HG02973 (cell line): ENCODE measurements around the gene C17orf113.
"Not testable (repeated sequence)": the region's sequence is repeated elsewhere in the genome, so short reads cannot be mapped to it uniquely, and the experiment has no call there.

Experiments used
- ATAC-seq: cut with Tn5 transposase; IDR thresholded peaks from one replicate; pipeline ENCODE4 v1.9.1; 2021; ENCODE audit warnings: moderate library complexity; ENCODE audit not compliant: unreplicated experiment

Gene C17orf113

DNA sequence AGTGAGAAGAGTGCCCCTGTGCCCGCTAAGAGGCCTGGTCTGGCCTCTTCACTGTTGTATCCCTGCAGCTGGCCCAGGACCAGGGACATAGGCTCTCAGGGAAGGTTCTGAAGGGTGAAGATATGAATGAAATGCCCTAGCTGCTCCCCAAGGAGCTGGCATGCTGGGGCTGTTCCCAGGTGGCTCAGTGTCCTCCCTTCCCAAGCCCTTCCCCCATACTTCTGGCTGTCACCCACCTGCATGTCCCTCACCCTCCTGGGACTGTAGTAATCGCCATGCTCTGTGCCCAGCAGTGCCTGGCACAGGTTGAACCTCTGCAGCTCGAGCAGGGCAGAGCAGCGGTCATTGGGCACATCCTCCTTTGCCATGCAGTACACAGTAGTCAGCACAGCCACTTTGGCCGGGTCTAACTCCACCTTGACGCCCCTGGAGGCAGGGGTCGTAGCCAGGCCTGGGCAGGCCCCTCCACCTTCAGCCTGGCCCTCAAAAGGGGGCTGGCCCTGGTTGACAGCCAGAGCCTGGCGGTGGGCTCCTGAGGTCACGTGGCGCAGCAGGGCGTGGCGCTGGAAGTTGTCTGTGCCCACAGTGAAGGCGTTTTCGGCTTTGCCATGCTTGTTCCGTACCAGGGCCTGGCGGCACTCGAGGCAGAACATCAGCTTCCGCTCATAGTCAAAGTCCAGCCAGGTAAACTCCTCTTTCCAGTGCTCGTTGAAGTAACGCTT is 7.6 kb downstream of the C17orf113 start:
- no peak for ATAC-seq

DNA sequence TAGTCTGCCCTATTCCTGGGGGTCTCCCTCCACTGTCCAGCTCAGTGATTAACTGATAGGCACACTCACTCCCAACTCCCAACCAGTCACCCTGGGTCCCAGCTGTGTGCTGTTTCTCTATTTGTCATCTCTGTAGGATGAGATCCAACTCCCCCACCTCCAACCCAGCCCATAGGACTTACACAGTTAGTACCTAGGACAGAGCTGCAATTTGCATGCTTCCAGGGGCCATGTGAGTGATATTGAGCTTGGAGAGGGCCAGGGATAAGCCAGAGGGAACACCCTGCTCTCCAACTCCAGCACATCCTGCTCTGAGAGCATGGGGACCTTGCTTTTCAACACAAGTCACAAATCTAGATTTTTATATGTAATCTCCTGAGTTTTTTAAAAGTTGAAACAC is 8.8 kb downstream of the C17orf113 start:
- no peak for ATAC-seq

DNA sequence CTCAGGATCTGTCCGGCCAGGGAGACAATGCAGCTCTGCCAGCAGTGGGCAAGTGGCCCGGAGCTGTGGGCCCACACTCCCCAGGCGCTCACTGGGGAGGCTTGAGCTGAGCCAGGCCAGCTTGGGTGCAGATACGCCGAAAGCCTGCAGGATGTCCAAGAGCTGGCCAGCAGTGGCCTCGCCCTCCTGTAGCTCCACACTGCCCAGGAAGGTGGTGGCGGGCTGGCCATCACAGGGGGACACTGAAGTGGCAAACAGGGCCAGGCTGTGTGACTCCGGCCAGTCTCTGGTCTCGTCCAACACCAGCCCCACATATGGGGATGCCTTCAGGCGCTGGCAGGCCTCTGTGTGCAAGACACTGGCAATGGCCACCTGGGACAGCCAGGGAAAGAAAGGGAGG is 9.6 kb downstream of the C17orf113 start:
- no peak for ATAC-seq

DNA sequence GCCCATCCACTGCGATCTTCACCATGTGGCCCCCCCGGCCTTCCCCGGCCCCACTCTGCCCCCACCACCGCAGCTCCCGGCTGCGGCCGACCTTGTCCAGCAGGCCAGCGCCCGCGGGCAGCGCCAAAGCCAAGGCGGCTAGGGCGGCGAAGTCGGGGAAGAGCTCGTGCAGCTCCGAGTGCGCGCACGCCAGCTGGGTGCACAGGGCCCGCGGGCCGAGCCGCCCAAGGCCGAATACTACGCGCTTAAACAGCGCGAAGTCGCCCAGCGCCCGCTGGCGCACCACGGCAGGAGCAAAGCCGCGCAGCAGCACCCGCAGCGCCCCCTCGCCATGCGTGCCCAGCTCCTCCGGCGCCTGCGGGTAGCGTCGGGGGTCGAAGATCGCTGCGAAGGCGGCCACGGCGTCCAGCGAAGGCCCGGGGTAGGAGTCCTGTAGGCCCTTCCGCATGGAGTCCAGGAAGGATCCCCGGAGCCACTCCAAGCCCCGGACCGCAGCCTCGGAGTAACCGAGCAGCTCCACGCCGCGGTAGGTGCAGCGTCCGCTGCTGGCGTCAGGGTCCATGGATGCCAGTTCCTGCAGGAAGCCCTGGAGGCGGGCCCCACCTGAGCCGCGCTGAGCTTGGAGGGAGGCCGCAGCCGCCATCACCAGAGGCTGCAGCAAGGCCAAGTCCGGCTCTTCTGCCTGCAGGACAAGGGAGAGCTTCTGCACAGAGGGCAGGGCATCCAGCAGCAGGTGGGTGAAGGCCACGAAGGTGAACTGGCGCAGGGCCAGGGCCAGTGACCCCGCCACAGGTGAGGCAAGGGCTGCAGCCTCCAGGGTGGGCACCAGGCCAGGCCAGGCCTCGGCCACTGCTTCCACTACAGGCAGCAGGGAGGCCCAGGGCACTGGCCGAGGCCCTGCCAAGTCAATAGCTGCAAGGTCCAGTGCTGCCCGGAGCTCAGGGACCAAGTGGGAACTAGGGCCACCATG is 10.3 kb downstream of the C17orf113 start:
- no peak for ATAC-seq

DNA sequence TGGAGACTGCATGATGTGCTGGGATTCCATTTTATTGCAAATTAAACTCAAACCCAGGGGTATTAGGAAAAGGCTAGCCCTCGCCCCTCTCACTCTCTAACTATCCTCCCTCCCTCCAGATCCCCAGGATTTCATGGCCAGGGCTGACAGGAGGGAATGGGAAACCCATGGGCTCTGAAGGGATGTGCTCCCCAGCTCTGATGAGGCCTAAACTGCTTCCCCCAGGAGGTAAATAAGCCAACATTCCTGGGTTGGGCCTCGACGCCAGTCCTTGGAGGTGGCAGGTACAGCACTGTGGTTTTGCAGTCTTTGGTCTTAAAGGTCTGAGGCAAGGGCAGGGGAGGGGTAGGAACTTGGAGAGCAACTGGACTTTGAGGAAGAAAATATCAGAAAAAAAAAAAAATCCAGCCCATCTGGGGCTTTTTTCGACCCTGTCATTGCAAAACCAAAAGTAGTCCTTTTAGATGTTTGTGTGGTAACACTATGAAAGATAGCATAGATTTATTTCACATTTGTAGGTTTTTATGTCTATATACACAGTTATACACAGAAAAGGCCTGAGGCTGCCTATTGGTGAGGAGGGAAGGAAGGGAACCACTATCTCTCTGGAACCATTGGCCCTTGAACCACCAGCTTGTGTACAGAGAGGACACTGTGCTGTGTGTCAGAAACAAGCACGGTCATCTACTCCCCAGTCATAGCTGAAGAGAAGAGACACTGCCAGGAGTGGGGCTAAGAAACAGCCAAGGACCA is 12.0 kb downstream of the C17orf113 start:
- ATAC-seq = no peak

DNA sequence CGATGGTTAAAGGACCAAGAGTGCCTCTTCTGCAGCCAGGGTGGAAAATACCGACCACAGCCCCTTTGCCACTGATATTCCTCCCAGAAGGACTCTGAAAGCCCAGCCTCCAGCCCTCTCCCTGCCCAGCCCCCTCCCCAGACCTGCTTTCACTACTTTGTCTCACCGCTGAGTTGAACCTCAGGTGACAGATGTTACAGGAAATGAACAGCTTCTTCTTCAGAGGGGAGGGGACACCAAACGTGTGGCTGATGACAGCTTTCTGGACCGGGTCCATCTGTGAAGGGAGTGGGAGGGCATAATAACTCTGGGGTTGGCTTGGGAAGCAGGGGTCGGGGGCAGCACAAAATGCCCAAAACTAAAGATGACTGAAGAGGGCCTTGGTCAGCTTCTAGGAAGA is 16.3 kb downstream of the C17orf113 start:
- no peak for ATAC-seq

DNA sequence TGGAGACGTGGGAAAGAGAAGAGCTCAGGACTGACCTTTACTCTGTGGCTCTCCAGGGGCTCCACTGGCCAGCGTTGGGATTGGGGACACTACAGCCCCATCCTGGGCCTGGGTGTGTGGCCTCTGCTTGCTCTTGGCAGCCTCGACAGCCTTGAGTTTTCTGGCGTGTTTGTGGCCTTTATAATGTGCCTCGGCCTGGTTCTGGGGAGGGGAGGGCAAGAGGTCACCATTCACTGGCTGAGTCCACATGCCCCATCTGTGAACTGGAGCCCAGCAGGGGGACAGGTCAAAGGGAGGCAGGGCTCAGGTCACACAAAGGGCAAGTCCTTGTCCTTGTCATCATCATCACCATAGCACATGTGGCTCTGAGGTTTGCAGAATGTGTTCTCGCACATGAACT is 18.8 kb downstream of the C17orf113 start:
- ATAC-seq = no peak

DNA sequence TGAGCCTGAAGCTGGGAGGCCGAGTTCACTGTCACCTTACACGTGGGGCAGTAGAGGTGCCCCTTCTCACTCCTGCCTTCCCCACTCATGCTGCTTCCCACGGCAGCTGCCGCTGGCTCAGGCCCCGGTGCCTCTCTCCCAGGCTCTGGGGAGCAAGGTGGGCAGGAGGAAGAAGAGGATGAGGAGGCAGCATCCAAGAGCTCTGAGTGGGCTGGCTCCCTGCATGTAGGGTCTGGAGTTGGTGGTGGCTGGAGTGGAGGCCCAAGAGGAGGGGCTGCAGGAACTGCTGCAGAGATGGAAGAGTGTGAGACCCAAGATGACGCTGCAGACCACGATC is 21.6 kb downstream of the C17orf113 start:
- ATAC-seq = no peak

DNA sequence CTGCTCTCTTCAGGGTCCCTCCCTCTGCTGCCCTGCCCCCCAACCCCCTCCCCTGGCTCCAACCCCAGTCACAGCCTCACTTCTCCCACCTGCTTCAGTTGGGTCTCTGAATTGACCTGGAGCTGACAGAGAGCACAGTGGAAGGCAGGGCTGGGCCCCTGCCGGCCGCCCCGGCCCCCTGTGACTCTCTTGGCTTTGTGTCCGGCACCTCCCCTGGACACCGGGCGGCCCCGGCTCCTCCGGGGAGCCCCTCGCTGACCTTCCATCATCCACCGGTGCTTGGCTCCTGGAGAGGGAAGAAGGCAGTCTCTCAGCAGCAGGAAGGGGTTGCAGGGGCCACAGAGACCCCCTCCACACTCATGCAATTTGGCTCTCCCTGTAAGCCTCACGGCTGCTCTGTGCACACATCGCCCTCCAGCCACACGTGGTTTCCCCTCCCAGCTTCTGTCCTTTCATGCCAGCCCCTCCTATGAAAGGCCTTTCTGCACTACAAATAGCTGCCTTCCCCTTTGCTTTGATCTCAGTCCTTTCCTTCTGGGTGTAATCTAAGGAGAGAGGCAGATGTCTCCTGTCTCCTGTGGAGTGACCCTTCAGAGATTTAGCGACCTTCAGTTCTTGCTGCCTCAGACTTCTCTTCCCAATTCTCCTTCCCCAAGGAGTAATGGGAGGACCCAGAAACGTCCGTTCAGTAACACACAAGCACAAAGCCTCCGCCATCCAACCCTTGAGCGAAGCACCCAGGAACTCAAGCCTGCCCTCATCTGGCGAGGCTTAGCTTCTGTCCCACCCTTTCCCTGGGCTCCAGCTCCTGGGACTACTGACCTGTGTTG is 22.2 kb downstream of the C17orf113 start:
- no peak for ATAC-seq

DNA sequence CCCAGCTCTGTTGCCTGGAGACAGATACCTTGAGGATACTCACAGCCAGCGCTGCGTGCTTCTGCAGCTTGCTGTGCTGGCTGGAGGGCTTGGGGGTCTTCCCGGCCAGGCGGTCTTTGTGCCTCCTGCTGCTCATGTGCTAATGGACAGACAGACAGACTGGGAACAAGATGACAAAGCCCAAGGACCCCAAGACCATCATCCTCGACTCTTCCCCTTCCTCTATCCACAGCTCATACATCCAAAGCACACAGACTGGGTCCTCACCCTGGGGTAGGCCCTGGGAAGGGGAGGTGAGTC is 22.9 kb downstream of the C17orf113 start:
- ATAC-seq = no peak

DNA sequence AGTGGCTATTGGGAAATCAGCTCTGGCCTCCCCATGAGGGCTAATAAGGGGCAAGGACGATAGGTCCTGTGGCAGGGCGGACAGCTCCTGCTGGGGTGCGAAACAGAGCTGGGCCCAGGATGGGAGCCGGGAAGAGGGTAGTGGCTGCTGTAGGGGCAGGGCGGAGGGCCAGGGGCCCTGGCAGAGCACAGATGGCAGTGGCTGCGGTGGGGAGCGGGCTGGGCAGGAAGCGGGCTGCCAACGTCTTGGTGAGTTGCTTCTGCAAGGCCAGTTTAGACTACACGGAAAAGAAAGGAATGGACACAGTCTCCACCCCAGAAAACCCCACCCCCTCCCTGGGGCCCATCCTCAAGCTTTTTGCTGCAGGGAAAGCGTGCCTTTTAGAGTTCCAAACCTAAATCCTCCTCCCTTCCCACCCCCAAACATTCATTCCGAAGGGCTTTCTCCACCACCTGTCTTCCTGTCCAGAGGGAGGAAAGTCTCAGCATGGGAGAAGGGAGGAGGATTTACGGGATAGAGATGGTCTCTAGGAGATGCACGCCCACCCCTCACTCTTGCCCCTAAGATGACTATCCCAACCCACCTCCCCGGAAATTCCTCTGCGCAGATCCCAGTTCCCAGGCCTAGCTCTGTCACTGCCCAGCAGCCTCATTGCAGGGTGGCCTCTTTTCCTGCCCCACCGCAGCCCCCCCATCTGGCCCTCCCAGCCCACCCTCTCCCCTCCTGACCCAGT is 23.4 kb downstream of the C17orf113 start:
- no peak for ATAC-seq

DNA sequence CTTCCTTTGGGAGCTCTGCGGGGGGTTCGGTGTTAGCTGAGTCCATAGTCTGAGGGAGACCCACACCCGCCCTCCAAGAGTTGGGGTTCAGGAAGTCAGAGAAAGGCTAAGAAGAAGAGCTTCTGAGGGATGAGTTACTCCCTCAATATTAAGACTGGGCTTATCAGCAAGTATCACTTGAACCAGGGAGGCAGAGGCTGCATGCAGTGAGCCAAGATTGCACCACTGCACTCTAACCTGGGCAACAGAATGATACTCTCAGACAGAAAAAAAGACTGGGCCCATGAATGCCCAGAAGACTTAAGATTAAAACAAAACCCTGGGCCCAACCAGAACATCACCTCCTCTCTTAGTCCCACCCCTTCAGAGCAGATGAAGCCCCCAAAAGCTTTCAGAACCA is 24.5 kb downstream of the C17orf113 start:
- no peak for ATAC-seq

DNA sequence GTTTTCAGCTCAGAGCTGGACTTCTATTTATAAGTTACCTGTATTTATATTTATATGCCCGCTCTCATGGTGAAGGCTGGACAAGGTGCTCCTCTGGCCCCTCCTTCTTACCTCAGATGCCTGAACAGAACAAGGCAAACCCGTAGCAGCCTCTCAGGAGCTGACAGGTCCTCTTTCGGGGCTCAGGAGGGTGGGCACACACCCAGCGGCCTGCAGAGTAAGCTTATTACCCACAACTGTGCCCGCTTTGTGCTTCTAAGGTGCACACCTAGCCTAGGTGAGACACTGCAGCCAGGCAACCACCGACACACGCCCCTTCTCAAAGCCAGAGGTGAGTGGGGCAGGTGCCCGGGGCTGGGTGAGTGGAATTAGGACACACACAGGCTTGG is 25.2 kb downstream of the C17orf113 start:
- no peak for ATAC-seq

DNA sequence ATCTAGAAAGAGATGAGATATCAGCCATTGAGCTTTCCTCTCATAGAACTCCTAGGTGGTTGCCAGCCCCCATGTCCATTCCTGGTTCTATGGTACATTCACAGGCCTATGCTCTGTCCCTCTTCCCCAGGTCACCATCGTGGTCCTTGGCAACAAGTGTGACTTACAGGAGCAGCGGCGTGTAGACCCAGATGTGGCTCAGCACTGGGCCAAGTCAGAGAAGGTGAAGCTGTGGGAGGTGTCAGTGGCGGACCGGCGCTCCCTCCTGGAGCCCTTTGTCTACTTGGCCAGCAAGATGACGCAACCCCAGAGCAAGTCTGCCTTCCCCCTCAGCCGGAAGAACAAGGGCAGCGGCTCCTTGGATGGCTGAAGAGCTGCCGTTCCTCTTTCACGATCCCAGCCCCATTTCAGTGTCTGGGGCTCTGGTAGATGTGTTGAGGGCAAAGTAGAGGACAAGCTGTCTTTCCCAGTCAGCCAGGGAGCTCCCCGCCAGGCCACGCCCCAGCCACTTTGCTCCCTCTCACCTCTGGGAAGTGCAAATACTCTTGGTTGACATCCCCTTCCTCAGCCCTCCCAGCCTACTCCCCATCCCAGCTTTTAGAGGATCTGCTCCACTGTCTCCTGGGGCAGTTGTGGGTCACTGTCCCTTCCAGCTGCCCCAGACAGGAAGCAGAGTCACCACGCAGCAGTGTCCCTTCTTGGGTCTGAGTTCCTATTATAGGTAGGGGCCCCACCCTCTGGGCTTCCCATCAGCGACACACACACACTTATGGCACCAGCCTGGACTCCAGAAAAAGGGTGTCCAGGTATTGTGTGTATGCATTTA is 26.7 kb downstream of the C17orf113 start:
- ATAC-seq = no peak

DNA sequence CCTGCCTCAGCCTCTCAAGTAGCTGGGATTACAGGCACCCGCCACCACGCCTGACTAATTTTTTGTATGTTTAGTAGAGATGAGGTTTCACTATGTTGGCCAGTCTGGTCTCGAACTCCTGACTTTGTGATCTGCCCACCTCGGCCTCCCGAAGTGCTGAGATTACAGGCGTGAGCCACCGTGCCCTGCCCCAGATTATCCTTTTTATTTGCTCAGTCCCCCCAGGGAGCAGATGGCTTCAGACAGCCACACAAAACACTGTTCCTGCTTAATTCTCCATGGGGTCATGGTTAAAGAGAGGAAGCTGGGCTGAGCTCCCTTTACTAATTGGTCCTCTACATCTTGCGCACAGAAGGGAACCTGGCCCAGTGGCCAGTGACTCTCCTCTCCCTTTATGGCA is 29.6 kb downstream of the C17orf113 start:
- not testable (repeated sequence) for ATAC-seq

DNA sequence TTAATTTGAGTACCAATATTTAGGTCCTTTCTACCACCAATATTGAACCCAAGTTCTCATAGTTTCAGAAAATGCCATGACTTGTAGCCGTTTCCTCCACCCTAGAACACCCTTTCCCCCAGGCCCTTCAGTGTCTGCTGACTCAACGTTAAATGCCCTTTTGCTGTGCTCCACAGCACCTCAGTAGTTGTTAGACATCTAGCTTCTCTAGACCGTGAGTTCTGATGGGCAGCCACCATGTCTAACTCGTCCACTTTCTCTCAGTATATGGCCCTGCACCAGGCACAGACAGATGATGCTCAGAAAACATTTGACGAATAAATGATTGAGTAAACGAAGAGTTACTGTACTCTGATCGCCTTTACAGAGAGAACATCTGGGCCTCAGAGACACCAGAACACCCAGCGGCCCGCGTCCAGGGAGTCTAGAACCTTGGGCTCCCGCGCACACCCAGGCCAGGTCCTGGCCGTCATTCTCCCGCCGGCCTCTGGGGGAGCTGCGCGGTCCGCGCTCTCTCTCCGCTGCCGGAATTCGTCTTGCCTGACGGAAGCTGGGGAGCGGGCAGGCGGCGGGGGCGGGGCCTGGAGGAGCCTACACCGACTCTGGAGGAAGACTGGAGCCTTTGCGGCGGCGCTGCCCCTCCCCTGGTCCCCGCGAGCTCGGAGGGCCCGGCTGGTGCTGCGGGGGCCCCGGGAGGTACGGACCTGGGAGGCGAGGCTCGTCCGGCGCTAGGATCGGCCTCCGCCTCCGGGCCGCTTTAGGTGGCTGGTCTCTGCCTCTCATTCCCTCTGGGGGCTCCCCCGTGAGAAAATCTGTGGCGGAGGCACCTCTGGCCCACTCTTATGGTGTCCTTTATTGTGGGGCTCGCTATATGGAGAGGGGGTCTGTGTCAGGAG is 30.6 kb downstream of the C17orf113 start, which contains the start of gene NKIRAS2:
Gene NKIRAS2 (plus strand): TSS at position 582 of the 896 bp plus-strand sequence. CDS start 1,488 bp downstream, outside the sequence.
- ATAC-seq = peak; percentile 52

DNA sequence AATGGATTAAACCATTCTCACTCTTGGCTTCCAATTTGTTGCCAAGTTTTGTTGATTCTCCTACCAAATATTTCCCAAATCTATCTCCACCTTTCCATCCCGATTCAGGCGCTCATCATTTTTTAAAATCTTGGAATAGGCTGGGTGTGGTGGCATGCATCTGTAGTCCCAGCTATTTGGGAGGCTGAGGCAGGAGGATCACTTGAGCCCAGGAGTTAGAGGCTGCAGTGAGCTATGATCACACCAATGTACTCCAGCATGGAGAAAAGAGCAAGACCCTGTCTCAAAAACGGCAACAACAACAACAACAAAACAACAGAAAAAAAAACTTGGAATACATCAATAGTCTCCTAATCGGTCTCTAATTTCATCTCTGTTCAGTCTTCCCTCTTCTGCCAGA is 31.4 kb downstream of the C17orf113 start:
- ATAC-seq = no peak

DNA sequence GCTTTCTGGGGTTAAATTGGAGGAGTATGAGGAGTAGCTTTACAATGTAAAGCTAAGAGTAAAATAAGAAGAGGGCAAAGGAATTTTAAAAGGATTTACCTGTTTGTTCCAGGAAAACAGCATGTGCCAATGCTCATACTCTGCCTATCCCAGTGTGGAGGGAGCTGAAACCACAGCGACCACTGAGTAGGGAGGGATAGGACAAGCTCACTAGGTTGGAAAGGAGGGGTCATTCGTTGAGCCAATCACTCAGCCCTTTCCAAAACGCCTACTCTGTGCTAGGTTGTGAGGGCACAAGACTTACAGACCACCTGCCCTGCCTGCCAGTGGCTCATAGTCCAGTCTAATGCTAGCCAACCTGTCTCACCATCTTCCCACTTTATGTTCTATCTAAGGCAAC is 32.1 kb downstream of the C17orf113 start:
- no peak for ATAC-seq
